Tibial artery (tissue), 4 donors: Measurements from ENCODE around the gene RABGAP1L.

Experiments
- DNase-seq, 2 donors: peaks; one replicate each; pipeline ENCODE4 v3.0.0-alpha.2; 2019
- H3K27ac ChIP-seq, 2 donors: fragments of 200-600 bp; sonication (generic) in 1 of 2; 1 replicate in 1 of 2; 2 replicates in 1 of 2; pipeline ENCODE4 v1.5.1; 2018 to 2019; ENCODE audit warnings: mild to moderate bottlenecking in 1 of 2
- H3K27me3 ChIP-seq, 2 donors: fragments of 200-600 bp; sonication (generic) in 1 of 2; one replicate each; pipeline versions ENCODE4 v1.5.1 to v1.6.0; 2016 to 2019
- H3K36me3 ChIP-seq, 3 donors: fragments of 200-600 bp; sonication (generic) in 2 of 3; one replicate each; pipeline ENCODE4 v1.5.1; 2016 to 2019; ENCODE audit warnings: mild to moderate bottlenecking in 2 of 3
- H3K4me1 ChIP-seq, 4 donors: fragments of 200-600 bp; sonication (generic) in 2 of 4; 1 replicate in 3 of 4; 2 replicates in 1 of 4; pipeline ENCODE4 v1.5.1; 2016 to 2019
- H3K4me3 ChIP-seq, 2 donors: fragments of 200-600 bp; sonication (generic) in 1 of 2; 1 replicate in 1 of 2; 2 replicates in 1 of 2; pipeline ENCODE4 v1.5.1; 2018 to 2019; ENCODE audit warnings: mild to moderate bottlenecking in 2 of 2
- H3K9me3 ChIP-seq, 3 donors: fragments of 200-600 bp; sonication (generic) in 1 of 3; one replicate each; pipeline ENCODE4 v1.5.1; 2016 to 2019
- CTCF ChIP-seq, 2 experiments: fragments of 200-600 bp in 1 of 2; fragments of 450-650 bp in 1 of 2; IDR thresholded peaks; one replicate each; pipeline ENCODE4 v1.5.1; 2017 to 2019; ENCODE audit warnings: antibody characterized with exemption in 2 of 2, mild to moderate bottlenecking in 1 of 2, moderate library complexity in 1 of 2
- intact Hi-C: fragments of 100-400 bp; cut with DNase I; formaldehyde crosslinking; loops from one replicate; pipeline ENCODE4 v1.15.0; 2023; ENCODE audit warnings: low total_unique reads

Gene RABGAP1L

GRCh38 chr1:174958396-174958795 lies 799.1 kb downstream of the RABGAP1L start:
- TF ChIP-seq CTCF (IDR thresholded peaks at IDR 0.05): no peak
- no peak overlapping the region for H3K4me3 ChIP-seq
- H3K36me3 ChIP-seq: no peaks in the 10 kb centered on the region
- peaks cover 0 to 27% (median 13%) of the 10 kb centered on the region in 4 donors for H3K4me1 ChIP-seq
- H3K9me3 ChIP-seq: no peaks in the 10 kb centered on the region
- no peak for DNase-seq
- no peaks in the 10 kb centered on the region for H3K27me3 ChIP-seq
- intact Hi-C loops: no loop called here
- H3K27ac ChIP-seq: no peak overlapping the region

GRCh38 chr1:174960362-174960761 lies 801.0 kb downstream of the RABGAP1L start:
- Histone ChIP-seq H3K27me3 (no peaks in the 10 kb centered on the region), H3K4me3 (no peak overlapping the region), H3K27ac (no peak overlapping the region), H3K9me3 (no peaks in the 10 kb centered on the region), H3K4me1 (peaks cover 0 to 28% (median 17%) of the 10 kb centered on the region in 4 donors), H3K36me3 (no peaks in the 10 kb centered on the region)
- TF ChIP-seq CTCF (IDR thresholded peaks at IDR 0.05): no peak
- intact Hi-C loops: no loop called here
- DNase-seq: no peak

GRCh38 chr1:174963529-174964125 lies 804.3 kb downstream of the RABGAP1L start:
- no peaks in the 10 kb centered on the region for H3K9me3 ChIP-seq
- no peak for DNase-seq
- H3K36me3 ChIP-seq: no peaks in the 10 kb centered on the region
- intact Hi-C loops: no loop called here
- H3K27ac ChIP-seq: peak overlapping the region; percentile 68 to 75
- H3K27me3 ChIP-seq: no peaks in the 10 kb centered on the region
- no peak overlapping the region for H3K4me3 ChIP-seq
- no peak for TF ChIP-seq CTCF (IDR thresholded peaks at IDR 0.05)
- H3K4me1 ChIP-seq: peaks cover 0 to 61% (median 35%) of the 10 kb centered on the region in 4 donors

GRCh38 chr1:174964261-174964971 lies 805.1 kb downstream of the RABGAP1L start:
- Histone ChIP-seq H3K4me1 (peaks cover 0 to 68% (median 40%) of the 10 kb centered on the region in 4 donors), H3K36me3 (no peaks in the 10 kb centered on the region), H3K27ac (peak overlapping the region; percentile 68 to 75), H3K9me3 (no peaks in the 10 kb centered on the region), H3K27me3 (no peaks in the 10 kb centered on the region), H3K4me3 (no peak overlapping the region)
- intact Hi-C loops: no loop called here
- DNase-seq: no peak
- no peak for TF ChIP-seq CTCF (IDR thresholded peaks at IDR 0.05)

GRCh38 chr1:174964972-174965361 lies 805.6 kb downstream of the RABGAP1L start:
- H3K4me3 ChIP-seq: peak overlapping the region in 1 of 2 donors; percentile 2
- H3K27me3 ChIP-seq: no peaks in the 10 kb centered on the region
- peak overlapping the region; percentile 68 to 75 for H3K27ac ChIP-seq
- no peak for DNase-seq
- TF ChIP-seq CTCF (IDR thresholded peaks at IDR 0.05): no peak
- no peaks in the 10 kb centered on the region for H3K36me3 ChIP-seq
- intact Hi-C loops: no loop called here
- H3K4me1 ChIP-seq: peaks cover 0 to 74% (median 40%) of the 10 kb centered on the region in 4 donors
- no peaks in the 10 kb centered on the region for H3K9me3 ChIP-seq
